Keratinocyte (primary cell): Measurements from ENCODE around the gene ATP5F1C. TPM values are rescaled to one million over a fixed set of nuclear protein-coding genes. Genes with fewer than 3 reads are reported as not detected.
"Not testable (repeated sequence)": the region's sequence is repeated elsewhere in the genome, so short reads cannot be mapped to it uniquely, and the experiment has no call there.

Experiments
- DNase-seq: peaks from one replicate; pipeline ENCODE4 v3.0.0-alpha.2; 2011; ENCODE audit warnings: low read depth, missing footprints, low spot score
- FAIRE-seq: peaks from 2 replicates; lab custom pipeline; 2011; peaks lifted over from hg19 to GRCh38; lab: Jason Lieb, UNC
- H2AFZ ChIP-seq: 2 replicates; pipeline ENCODE4 v1.6.0; 2012; ENCODE audit warnings: low read length, control low read depth, inconsistent platforms; ENCODE audit not compliant: control insufficient read depth
- H3K27ac ChIP-seq: 2 replicates; pipeline ENCODE4 v1.5.1; 2011; ENCODE audit warnings: low read length; ENCODE audit not compliant: control insufficient read depth, insufficient read depth
- H3K27me3 ChIP-seq: 3 replicates; pipeline ENCODE4 v1.6.0; 2011; ENCODE audit warnings: low read length; ENCODE audit not compliant: control insufficient read depth, insufficient read depth; ENCODE audit errors: extremely low read depth
- H3K36me3 ChIP-seq, 2 experiments: 2 replicates in 1 of 2; 3 replicates in 1 of 2; pipeline ENCODE4 v1.5.1; 2011; ENCODE audit warnings: low read length in 2 of 2, mild to moderate bottlenecking in 1 of 2; ENCODE audit not compliant: control insufficient read depth in 2 of 2, insufficient read depth in 2 of 2; ENCODE audit errors: extremely low read depth in 1 of 2
- H3K4me1 ChIP-seq: 3 replicates; pipeline ENCODE4 v1.5.1; 2011; ENCODE audit warnings: low read length; ENCODE audit not compliant: control insufficient read depth, insufficient read depth; ENCODE audit errors: extremely low read depth
- H3K4me2 ChIP-seq: 3 replicates; pipeline ENCODE4 v1.6.0; 2011; ENCODE audit warnings: low read depth, low read length; ENCODE audit not compliant: control insufficient read depth, insufficient read depth; ENCODE audit errors: extremely low read depth
- H3K4me3 ChIP-seq, 3 experiments: fragments of 200-600 bp in 1 of 3; sonication (generic) in 1 of 3; 2 replicates in 2 of 3; 3 replicates in 1 of 3; pipeline ENCODE4 v1.5.1; 2011 to 2016; ENCODE audit warnings: low read length in 3 of 3, mild to moderate bottlenecking in 3 of 3, control low read depth in 2 of 3, inconsistent platforms in 1 of 3, low read depth in 1 of 3, mixed read lengths in 1 of 3, mixed run types in 1 of 3, moderate library complexity in 1 of 3; ENCODE audit not compliant: control insufficient read depth in 2 of 3, insufficient read depth in 2 of 3; ENCODE audit errors: extremely low read depth in 1 of 3
- H3K79me2 ChIP-seq: 2 replicates; pipeline ENCODE4 v1.6.0; 2012; ENCODE audit warnings: low read length; ENCODE audit not compliant: control insufficient read depth, insufficient read depth
- H3K9ac ChIP-seq: 3 replicates; pipeline ENCODE4 v1.6.0; 2011; ENCODE audit warnings: low read length; ENCODE audit not compliant: control insufficient read depth, insufficient read depth; ENCODE audit errors: extremely low read depth
- H3K9me1 ChIP-seq: 3 replicates; pipeline ENCODE4 v1.6.0; 2011; ENCODE audit warnings: low read length; ENCODE audit not compliant: control insufficient read depth, insufficient read depth; ENCODE audit errors: extremely low read depth
- H3K9me3 ChIP-seq: 2 replicates; pipeline ENCODE4 v1.5.1; 2012; ENCODE audit warnings: low read depth, low read length; ENCODE audit not compliant: control insufficient read depth
- H4K20me1 ChIP-seq: 3 replicates; pipeline ENCODE4 v1.6.0; 2011; ENCODE audit warnings: low read length; ENCODE audit not compliant: control insufficient read depth, insufficient read depth; ENCODE audit errors: extremely low read depth
- EZH2 ChIP-seq: IDR thresholded peaks from one replicate; pipeline ENCODE4 v1.6.1; 2012; ENCODE audit warnings: inconsistent platforms, mild to moderate bottlenecking, low read length, moderate library complexity
- dilution Hi-C: fragments of 300-500 bp; cut with MboI; formaldehyde crosslinking; loops from one replicate; pipeline ENCODE4 v1.7.0; 2020; ENCODE audit warnings: low sequenced_read_pairs; ENCODE audit not compliant: extremely low pct_ligation_motif_present
- polyA plus RNA-seq, 5 experiments: library from polyadenylated mRNA; depleted of rRNA in 3 of 5; stranded (reverse) in 3 of 5; stranded (forward) in 1 of 5; unstranded in 1 of 5; fragments of >200 nt; gene quantifications; 1 replicate in 1 of 5; 2 replicates in 3 of 5; 3 replicates in 1 of 5; pipeline versions ENCODE4 v1.2.1 to v1.2.3, GENCODE V29; 2011 to 2012; ENCODE audit warnings: missing spikeins in 2 of 5, low read depth in 1 of 5, low replicate concordance in 1 of 5
- TF ChIP-seq, protein P1 (sequence below), 3 experiments: IDR thresholded peaks in 1 of 3; conservative IDR thresholded peaks in 1 of 3; optimal IDR thresholded peaks in 1 of 3; 2 replicates in 2 of 3; 3 replicates in 1 of 3; pipeline versions ENCODE3 to v1.5.1; 2011; ENCODE audit warnings: low read length in 3 of 3, mild to moderate bottlenecking in 3 of 3, moderate library complexity in 2 of 3, control low read depth in 1 of 3, inconsistent platforms in 1 of 3; ENCODE audit not compliant: insufficient read depth in 2 of 3; ENCODE audit errors: extremely low read depth in 1 of 3

Gene ATP5F1C
- polyA plus RNA-seq, 1 donor (not counting 4 experiments of a cell fraction or from before 2014, with no cell fraction given) = 496 TPM

DNA sequence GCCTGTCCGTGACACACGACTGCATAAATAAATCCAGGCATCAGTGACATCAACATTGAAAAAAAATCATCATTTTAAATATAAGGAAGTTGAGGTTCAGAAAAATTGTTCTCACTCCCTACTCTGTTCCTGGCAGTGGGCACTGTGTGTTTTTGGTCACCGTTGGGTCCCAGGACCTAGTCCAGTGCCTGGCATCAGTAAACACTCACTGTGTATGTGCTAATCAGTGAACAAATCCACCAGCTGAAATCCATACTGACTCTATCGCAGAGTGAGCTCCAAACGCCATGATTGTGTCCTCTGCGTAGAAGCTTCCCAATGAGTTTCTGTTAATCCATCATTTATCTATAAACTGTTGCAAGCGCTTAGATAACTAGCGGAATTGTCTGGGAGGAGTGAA is 43.7 kb upstream of the ATP5F1C start:
- peaks cover 0 to 2% of the 10 kb centered on the region in 2 experiments for H3K36me3 ChIP-seq
- DNase-seq (no peak), FAIRE-seq (no peak)
- dilution Hi-C loops = no loop called here
- no peak overlapping the region for H3K4me3 ChIP-seq
- no peaks in the 10 kb centered on the region for H3K4me1 ChIP-seq
- no peaks in the 10 kb centered on the region for H3K9me1 ChIP-seq
- no peak overlapping the region for H2AFZ ChIP-seq
- H3K4me2 ChIP-seq = no peak overlapping the region
- no peak overlapping the region for H3K9ac ChIP-seq
- H3K27ac ChIP-seq = no peak overlapping the region
- H4K20me1 ChIP-seq = no peaks in the 10 kb centered on the region
- no peaks in the 10 kb centered on the region for H3K9me3 ChIP-seq
- no peaks in the 10 kb centered on the region for H3K79me2 ChIP-seq
- H3K27me3 ChIP-seq = no peaks in the 10 kb centered on the region
- TF ChIP-seq, protein P1, sequence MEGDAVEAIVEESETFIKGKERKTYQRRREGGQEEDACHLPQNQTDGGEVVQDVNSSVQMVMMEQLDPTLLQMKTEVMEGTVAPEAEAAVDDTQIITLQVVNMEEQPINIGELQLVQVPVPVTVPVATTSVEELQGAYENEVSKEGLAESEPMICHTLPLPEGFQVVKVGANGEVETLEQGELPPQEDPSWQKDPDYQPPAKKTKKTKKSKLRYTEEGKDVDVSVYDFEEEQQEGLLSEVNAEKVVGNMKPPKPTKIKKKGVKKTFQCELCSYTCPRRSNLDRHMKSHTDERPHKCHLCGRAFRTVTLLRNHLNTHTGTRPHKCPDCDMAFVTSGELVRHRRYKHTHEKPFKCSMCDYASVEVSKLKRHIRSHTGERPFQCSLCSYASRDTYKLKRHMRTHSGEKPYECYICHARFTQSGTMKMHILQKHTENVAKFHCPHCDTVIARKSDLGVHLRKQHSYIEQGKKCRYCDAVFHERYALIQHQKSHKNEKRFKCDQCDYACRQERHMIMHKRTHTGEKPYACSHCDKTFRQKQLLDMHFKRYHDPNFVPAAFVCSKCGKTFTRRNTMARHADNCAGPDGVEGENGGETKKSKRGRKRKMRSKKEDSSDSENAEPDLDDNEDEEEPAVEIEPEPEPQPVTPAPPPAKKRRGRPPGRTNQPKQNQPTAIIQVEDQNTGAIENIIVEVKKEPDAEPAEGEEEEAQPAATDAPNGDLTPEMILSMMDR (optimal IDR thresholded peaks at IDR 0.05 in 1 of 3, IDR thresholded peaks at IDR 0.05 in 1 of 3, conservative IDR thresholded peaks at IDR 0.05 in 1 of 3; ENCODE audit: extremely low read depth in 1 of 3, insufficient read depth in 2 of 3, low read length in 3 of 3) = no peak
- no peak for TF ChIP-seq EZH2

DNA sequence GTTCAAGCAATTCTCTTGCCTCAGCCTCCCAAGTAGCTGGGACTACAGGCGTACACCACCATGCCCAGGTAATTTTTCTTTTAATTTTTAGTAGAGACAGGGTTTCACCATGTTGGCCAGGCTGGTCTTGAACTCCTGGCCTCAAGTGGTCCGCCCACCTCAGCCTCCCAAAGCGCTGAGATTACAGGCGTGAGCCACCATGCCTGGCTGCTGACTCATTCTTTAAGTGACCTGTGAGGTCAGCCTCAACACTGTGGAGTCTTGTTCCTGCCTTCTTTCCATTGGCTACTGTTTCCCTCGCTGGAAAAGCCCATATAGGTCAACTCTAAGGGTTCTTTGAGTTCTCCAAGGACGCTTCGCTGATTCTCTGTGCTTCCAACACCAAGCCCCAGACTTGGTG is 39.3 kb upstream of the ATP5F1C start:
- H3K27me3 ChIP-seq, H3K9me1 ChIP-seq, DNase-seq, FAIRE-seq, H2AFZ ChIP-seq, H3K79me2 ChIP-seq, H3K27ac ChIP-seq, dilution Hi-C loops, H3K36me3 ChIP-seq, H4K20me1 ChIP-seq, H3K9ac ChIP-seq, H3K4me1 ChIP-seq, H3K9me3 ChIP-seq, H3K4me2 ChIP-seq, H3K4me3 ChIP-seq: not testable (repeated sequence)

DNA sequence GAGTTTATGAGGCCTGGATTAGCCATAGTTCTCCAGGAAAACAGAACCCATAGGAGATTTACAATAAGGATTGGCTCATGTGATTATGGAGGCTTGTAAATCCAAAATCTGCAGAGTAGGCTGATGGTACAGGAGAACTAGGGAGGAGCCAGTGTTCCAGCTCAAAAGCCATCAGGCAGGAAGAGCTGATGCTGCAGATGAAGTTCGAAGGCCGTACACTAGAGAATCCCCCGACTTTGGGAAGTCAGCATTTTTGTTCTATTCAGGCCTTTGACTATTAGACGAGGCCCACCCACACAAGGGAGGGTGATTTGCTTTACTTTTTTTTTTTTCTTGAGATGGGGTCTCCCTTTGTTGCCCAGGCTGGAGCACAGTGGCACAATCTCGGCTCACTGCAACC is 37.8 kb upstream of the ATP5F1C start:
- FAIRE-seq (no peak), DNase-seq (no peak)
- no peaks in the 10 kb centered on the region for H3K9me3 ChIP-seq
- no peaks in the 10 kb centered on the region for H4K20me1 ChIP-seq
- no peak overlapping the region for H3K4me2 ChIP-seq
- dilution Hi-C loops = no loop called here
- H3K4me3 ChIP-seq = no peak overlapping the region
- peaks cover 8 to 10% of the 10 kb centered on the region in 2 experiments for H3K36me3 ChIP-seq
- H3K9ac ChIP-seq = no peak overlapping the region
- no peak overlapping the region for H2AFZ ChIP-seq
- no peaks in the 10 kb centered on the region for H3K27me3 ChIP-seq
- no peaks in the 10 kb centered on the region for H3K4me1 ChIP-seq
- no peaks in the 10 kb centered on the region for H3K9me1 ChIP-seq
- no peaks in the 10 kb centered on the region for H3K79me2 ChIP-seq
- TF ChIP-seq, protein P1 (optimal IDR thresholded peaks at IDR 0.05 in 1 of 3, IDR thresholded peaks at IDR 0.05 in 1 of 3, conservative IDR thresholded peaks at IDR 0.05 in 1 of 3; ENCODE audit: extremely low read depth in 1 of 3, insufficient read depth in 2 of 3, low read length in 3 of 3) = no peak
- TF ChIP-seq EZH2 = no peak
- no peak overlapping the region for H3K27ac ChIP-seq
